Astrocyte (in vitro differentiated cells and primary cell): ENCODE data around the gene C6orf15.

ENCODE experiments used
- CTCF ChIP-seq: IDR thresholded peaks from 2 replicates; pipeline ENCODE4 v1.5.1; 2011; ENCODE audit warnings: low read depth, mild to moderate bottlenecking, inconsistent platforms, low read length, moderate library complexity; ENCODE audit not compliant: insufficient read depth
- EZH2 ChIP-seq: IDR thresholded peaks from 2 replicates; pipeline ENCODE4 v1.6.1; 2012; ENCODE audit warnings: mild to moderate bottlenecking, low read length, inconsistent platforms; ENCODE audit not compliant: insufficient read depth

GRCh38 chr6:31076611-31077010, 35.8 kb downstream of the C6orf15 start:
- TF ChIP-seq CTCF, result no peak
- no peak for TF ChIP-seq EZH2
